ENCODE results near the gene RABGAP1L.
"Not testable (repeated sequence)": the region's sequence is repeated elsewhere in the genome, so short reads cannot be mapped to it uniquely, and the experiment has no call there.

DNA sequence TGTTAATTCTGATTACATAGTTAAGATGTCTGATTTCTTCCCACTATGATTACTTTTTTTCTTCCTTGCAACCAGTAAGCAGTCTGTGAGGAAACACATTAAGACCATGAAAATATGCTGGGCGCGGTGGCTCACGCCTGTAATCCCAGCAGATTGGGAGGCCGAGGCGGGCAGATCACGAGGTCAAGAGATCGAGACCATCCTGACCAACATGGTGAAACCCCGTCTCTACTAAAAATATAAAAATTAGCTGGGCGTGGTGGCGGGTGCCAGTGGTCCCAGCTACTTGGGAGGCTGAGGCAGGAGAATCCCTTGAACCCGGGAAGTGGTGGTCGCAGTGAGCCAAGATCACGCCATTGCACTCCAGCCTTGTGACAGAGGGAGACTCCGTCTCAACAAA is 97.1 kb downstream of the RABGAP1L start:
- TF ChIP-seq, protein P1, sequence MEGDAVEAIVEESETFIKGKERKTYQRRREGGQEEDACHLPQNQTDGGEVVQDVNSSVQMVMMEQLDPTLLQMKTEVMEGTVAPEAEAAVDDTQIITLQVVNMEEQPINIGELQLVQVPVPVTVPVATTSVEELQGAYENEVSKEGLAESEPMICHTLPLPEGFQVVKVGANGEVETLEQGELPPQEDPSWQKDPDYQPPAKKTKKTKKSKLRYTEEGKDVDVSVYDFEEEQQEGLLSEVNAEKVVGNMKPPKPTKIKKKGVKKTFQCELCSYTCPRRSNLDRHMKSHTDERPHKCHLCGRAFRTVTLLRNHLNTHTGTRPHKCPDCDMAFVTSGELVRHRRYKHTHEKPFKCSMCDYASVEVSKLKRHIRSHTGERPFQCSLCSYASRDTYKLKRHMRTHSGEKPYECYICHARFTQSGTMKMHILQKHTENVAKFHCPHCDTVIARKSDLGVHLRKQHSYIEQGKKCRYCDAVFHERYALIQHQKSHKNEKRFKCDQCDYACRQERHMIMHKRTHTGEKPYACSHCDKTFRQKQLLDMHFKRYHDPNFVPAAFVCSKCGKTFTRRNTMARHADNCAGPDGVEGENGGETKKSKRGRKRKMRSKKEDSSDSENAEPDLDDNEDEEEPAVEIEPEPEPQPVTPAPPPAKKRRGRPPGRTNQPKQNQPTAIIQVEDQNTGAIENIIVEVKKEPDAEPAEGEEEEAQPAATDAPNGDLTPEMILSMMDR (IDR thresholded peaks at IDR 0.05), result not testable (repeated sequence)
- not testable (repeated sequence) for TF ChIP-seq POLR2A (IDR thresholded peaks at IDR 0.05)

Measured in Peyer's patch (tissue), 4 donors.